ENCODE results near the gene DIPK1B.

The DIPK1B gene

GRCh38 chr9:136686794-136687711, 25.3 kb upstream of the DIPK1B start, which contains the start of gene AGPAT2:
Gene AGPAT2 (minus strand): TSS chr9:136687457. CDS start chr9:136687357, 100 bp downstream.
- peak; percentile 58 for DNase-seq (ENCODE audit: low spot score)

DNA sequence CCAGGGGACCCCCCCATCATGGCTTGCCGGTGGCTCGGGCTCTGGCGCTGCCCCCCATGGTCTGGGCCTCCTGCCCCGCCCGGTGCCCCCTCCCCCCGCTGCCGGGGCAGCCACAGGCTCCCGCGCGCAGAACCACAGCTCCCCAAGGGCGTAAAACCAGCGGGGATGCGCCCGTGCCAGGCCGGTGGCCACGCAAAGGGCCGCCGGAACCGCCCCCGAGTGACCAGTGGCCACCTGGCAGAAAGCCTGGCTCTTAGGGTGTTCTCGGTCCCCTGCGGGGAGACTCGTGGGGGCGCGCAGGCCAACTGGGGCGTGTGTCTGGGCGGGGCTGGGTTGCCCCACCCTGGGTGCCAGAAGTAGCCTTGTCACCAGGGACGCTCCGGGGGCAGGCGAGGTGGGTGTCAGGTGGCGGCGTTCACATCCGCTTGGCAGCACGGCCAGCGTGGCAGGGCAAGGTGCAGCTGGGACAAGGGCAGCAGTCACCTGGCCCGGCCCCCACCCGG, 24.6 kb upstream of the DIPK1B start:
- DNase-seq (ENCODE audit: low spot score) = no peak

DNA sequence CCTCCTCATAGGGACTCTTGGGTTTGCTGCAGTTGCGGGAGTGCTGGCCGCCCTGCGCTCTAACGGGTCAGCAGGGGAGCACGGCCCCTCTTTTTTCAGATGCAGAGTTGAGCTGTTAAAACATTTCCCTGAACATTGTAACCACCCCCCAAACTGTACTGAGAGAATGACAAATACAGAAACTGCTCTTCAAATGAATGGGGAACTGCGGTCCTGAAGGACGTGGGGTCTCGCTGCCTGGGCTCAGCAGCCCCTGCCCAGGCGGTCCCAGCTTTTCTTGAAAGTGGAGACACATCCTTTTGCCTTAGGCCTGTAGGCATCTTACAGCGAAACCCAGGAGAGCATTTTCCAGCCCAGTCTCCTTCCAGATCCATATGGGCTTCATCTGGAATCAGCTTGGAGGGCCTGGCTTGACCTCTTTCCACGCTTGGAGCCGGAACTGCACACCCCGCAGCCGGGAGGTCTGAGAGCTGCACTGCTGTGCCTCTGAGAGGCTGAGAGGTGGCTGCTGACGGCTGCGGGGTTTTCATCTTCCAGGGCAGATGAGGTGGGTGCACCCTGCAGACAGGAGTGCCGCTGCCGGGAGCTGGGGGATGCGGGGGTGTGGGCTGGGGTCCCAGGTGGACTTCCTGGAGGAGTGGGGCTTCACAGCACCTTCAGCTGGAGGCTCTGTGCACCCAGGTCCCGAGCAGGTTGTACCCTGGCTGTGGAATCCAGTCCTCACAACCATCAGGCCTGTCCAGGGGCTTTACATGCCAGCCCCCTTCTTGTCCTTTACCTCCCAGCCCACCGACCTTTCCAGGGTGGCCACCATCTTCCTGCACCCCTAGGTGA, 23.9 kb upstream of the DIPK1B start:
- no peak for DNase-seq (ENCODE audit: low spot score)

GRCh38 chr9:136689108-136689460, 23.3 kb upstream of the DIPK1B start:
- no peak for DNase-seq (ENCODE audit: low spot score)

DNA sequence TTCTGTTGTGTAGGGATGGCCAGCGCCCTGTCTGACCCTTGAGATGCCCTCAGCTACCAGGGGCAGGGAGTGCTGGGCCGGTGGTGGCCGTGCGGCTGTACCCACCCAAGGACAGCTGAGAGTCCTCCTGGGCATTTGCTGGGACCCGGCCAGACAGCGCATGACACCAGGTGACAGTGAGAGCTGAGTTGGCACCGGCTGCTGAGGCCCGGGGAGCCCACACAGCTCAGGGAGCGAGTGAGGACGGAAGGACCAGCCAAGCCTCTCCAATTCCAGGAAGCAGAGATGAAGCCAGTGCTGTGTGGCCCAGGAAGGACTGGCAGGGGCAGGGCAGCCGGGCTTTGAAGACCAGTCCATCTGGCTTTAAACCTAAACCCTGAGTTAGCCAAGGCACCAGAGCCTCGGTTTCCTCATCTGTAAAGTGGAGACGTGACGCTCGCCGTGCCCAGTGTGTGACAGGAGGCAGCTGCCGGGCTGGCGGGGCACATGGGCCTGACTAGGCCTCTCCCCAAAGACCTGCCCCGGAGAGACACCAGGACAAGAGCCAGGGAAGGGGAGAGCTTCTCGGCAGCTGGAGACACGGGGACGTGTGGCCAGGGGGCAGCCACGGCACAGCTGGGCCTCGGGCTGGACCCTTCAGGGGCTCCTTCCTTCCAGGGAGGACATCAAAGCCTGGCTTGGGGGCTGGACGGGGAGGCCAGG, 22.1 kb upstream of the DIPK1B start:
- no peak for DNase-seq (ENCODE audit: low spot score)

DNA sequence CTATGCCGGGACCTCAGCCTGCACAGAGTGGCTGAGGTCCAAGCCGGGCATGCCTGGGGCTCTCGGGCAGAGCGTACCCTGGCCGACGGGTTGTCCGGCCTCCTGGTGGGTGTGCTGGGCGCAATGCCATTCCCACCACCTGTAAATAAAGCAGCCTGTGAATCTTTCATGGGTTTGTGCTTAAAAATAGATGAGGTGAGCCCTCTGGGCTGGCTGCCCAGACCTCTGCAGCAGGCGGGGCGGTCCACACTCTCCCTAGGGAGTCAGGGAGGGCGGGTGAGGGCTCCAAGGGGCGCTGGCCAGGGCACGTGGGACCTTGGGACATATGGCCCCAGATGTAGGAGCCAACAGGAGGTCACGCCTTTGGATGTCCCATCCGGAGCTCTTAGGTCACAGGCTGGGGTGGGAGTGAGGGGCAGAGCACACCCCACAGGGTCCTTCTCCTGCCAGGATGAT, 21.5 kb upstream of the DIPK1B start:
- no peak for DNase-seq (ENCODE audit: low spot score)

DNA sequence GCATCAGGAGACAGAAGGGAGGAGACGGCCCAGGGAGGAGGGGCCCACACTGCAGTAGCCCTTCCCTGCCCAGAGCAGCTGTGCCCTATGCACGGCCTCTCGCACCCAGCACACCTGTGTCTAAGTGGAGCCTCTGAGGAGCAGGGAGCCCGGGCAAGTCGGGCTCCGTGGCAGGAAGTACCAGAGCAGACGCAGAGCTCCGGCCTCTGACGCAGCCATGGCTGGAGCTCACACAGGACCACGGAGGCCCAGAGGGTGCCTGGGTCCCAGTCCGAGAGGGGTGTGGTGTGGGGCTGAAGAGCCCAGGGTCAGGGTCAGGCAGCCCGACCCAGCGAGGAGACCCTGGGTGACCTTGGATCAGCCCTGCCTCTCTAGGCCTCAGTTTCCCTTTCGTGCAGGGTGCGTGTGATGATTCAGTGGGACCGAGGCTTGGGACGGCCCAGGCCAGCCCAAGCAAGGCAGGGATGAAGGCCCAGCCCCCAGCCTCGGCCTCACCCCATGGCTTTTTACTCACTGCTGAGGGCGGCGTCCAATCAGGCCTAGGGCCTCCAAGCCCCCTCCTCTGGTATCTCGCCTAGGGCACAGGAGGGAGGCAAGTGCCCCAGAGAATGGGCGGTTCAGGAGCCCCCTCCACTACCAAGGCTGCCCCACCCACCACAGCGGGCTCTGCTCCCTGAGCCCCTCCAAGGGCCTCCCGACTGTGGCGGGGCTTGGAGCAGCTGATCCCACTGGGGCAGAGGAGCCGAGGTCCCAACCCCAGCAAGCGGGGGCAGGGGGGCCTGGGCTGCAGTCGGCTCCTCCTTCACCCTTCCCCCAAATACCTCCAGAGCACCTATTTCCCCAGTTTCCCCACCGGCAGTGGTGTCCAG, 20.8 kb upstream of the DIPK1B start:
- DNase-seq (ENCODE audit: low spot score) = no peak

GRCh38 chr9:136692185-136693134, 19.9 kb upstream of the DIPK1B start:
- no peak for DNase-seq (ENCODE audit: low spot score)

- DNase-seq (ENCODE audit: low spot score) = no peak
These were observed 19.3 kb upstream of the DIPK1B start for GRCh38 chr9:136693135-136693489.

DNA sequence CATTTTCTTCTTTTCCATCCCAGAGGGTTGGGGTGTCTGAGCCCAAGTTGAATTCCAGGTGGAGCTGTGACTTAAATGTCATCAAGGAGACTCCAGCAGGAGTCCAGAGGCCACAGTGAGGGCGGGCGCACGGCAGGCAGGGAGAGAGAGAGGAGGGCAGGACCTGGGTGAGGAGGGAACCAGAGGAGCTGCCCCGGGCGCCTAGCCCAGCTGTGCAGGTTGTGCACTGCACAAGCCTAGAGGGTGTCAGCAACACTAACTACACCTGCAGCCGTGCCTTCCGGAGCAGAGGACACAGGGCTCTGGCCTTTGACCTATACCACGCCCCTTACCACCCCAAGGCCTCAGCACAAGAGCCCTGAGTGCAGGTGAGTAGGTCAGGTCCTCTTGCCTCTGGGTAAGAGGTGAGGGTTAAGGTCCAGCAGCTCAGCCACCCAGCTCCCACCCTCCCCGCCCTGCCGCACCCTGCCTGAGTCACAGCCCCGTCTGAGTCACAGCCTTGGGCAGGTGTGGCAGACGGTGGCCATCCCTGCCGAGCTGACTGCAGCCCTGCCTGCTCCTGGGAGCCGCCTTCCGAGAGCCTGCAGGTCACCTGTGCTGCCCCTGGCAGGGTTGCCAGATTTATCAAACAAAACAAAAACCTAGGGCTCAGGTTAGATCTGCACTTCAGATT, 18.7 kb upstream of the DIPK1B start:
- peak; percentile 27 for DNase-seq (ENCODE audit: low spot score)

DNA sequence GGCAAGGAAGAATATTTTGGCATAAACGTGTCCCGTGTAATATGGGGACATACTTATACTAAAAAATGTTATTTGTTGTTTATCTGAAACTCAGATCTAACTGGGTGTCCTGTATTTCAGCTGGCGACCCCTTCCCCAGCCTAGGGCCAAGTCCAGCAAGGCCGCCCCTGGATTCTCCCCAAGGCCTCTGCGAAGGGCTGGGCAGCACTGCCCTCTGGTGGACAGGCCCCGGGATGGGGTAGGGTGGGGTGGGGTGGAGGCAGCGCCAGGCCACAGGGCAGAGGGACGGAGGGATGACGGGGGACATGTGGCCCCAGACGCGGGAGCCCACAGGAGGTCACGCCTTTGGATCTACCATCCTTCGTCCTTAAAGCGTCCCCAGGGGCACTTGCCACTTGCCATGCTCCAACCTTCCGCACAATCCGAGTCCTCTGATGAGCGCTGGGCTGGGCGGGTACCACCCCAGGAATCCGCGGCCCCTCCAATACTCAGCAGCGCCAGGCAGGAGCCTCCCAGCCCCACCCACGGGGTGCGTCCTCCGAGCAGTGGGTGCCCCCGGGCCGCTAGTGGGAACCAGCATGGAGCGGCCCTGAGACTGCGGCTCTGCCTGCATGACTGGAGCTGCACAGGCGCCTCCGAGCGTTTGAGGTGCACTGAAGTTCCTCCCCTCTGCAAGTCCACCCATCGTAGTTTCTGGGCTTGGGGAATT, 18.1 kb upstream of the DIPK1B start:
- DNase-seq (ENCODE audit: low spot score) = no peak

DNA sequence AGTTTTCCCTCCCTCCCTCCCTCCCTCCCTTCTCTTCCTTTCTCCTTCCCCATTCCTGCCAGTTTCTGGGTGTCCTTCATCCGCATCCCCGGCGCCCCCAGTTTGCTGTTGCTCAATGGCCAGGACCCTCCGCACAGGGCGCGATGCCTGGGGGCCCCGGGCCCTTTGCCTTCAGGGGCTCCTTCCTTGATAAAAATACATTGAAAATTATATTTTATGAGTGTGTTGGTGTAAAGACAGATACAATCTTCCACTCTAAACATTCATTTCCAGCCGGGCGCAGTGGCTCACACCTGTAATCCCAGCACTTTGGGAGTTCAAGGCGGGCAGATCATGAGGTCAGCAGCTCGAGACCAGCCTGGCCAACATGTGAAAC, 17.5 kb upstream of the DIPK1B start:
- DNase-seq (ENCODE audit: low spot score) = no peak

DNA sequence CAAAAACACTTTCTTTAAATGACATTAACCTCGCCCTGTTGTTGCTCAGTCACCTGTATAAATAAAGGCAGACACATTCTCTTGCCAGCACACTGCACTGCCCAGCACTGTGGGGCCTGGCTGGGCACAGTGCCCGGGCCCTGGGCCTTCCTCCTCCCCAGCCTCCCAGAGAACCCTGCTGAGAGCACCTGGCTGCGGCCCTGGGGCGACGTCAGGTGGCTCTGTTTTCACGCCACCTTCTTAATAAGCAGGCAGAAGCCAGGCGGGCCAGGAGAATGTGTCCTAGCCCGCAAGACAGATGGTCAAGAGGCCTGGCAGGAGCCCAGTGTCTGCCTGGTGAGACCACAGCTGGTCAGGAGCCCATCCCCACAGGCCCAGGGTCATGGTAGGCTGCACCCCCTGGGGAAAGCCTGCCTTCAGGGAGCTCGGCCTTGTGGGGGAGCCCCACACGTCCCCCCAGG, 16.9 kb upstream of the DIPK1B start:
- no peak for DNase-seq (ENCODE audit: low spot score)

DNA sequence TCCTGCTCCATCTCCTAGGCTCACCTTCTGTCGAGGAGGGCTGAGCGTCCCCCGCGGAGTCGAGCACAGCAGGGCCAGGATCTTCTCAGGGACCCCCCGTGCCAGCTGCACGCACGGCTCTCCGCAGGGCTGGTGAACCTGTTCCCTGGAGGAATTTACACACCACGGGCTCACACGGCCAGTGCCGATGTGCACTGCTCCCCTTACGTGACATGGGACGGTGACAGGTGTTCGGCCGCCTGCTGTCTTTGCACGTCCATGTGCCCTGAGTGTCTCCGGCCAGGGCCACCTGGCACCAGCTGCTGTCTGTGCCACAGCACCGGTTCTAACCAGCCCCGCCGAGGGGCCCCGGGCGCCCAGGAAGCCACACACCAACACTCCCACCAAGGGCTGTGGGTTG, 16.4 kb upstream of the DIPK1B start:
- no peak for DNase-seq (ENCODE audit: low spot score)

GRCh38 chr9:136696502-136696901, 15.9 kb upstream of the DIPK1B start:
- no peak for DNase-seq (ENCODE audit: low spot score)

DNA sequence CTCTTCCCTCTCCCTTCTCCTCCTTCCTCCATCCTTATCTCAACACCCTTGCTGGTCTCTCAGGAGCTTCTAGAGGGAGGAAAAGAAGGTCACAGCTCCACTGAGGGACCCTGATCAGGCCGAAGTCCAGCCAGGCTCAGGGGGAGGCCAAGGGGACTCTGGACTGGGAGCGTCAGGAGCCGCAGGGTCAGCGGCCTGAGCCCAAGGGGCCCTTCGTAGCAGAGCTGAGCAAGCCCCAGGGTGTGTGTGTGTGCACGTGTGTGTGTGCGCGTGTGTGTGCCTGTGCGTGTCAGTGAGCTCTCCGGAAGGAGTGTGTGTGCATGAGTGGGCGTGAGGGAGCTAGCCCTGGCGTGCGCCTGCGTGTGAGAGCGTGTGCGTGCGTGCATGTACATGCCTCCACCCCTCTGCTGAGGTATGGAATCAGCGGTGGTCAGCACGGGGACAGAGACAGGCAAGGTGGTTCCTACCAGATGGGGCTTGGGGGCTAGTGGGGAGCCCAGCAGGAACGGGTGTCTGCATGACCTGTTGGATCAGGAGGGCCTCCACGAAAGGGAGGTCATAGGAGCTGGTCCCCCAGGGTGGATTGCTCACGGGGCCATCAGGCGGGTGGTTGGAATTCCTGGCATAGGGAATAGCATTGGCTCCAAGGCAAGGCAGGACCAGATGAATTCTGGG, 15.1 kb upstream of the DIPK1B start:
- no peak for DNase-seq (ENCODE audit: low spot score)

- no peak for DNase-seq (ENCODE audit: low spot score)
These were observed 14.4 kb upstream of the DIPK1B start for GRCh38 chr9:136697821-136698526.

All from CD4-positive, alpha-beta T cell treated with Interleukin-15 for 4 hours (primary cell).